ENCODE data around the gene PHF19.

The PHF19 gene

GRCh38 chr9:120853198-120853597 lies 23.8 kb downstream of the PHF19 start:
- DNase-seq (ENCODE audit: low spot score), result no peak

GRCh38 chr9:120852240-120853010 lies 24.6 kb downstream of the PHF19 start:
- no peak for DNase-seq (ENCODE audit: low spot score)

- DNase-seq (ENCODE audit: low spot score), result no peak
Measured at GRCh38 chr9:120851449-120851848, 25.5 kb downstream of the PHF19 start.

- no peak for DNase-seq (ENCODE audit: low spot score)
Measured at GRCh38 chr9:120850315-120850714, 26.7 kb downstream of the PHF19 start.

- DNase-seq (ENCODE audit: low spot score), result no peak
Measured at GRCh38 chr9:120846906-120847305, 30.1 kb downstream of the PHF19 start.

- DNase-seq (ENCODE audit: low spot score), result no peak
Measured at GRCh38 chr9:120846251-120846889, 30.6 kb downstream of the PHF19 start.

- DNase-seq (ENCODE audit: low spot score), result no peak
Measured at GRCh38 chr9:120845255-120845654, 31.7 kb downstream of the PHF19 start.

- peak; percentile 86 for DNase-seq (ENCODE audit: low spot score)
Measured at GRCh38 chr9:120842685-120843485, 34.1 kb downstream of the PHF19 start, which contains the start of gene PSMD5. TSS of gene PSMD5 (minus strand) at chr9:120842922. CDS start at chr9:120842909, 13 bp downstream.

GRCh38 chr9:120841930-120842684 lies 34.9 kb downstream of the PHF19 start:
- DNase-seq (ENCODE audit: low spot score), result peak; percentile 3

GRCh38 chr9:120839146-120839545 lies 37.8 kb downstream of the PHF19 start:
- DNase-seq (ENCODE audit: low spot score), result no peak

- DNase-seq (ENCODE audit: low spot score), result no peak
Measured at GRCh38 chr9:120837921-120838320, 39.1 kb downstream of the PHF19 start.

- no peak for DNase-seq (ENCODE audit: low spot score)
Measured at GRCh38 chr9:120833325-120833724, 43.7 kb downstream of the PHF19 start.

GRCh38 chr9:120832807-120833206 lies 44.2 kb downstream of the PHF19 start:
- no peak for DNase-seq (ENCODE audit: low spot score)

- DNase-seq (ENCODE audit: low spot score), result no peak
Measured at GRCh38 chr9:120830865-120831264, 46.1 kb downstream of the PHF19 start.

- DNase-seq (ENCODE audit: low spot score), result no peak
Measured at GRCh38 chr9:120830151-120830550, 46.8 kb downstream of the PHF19 start.

GRCh38 chr9:120829650-120830049 lies 47.3 kb downstream of the PHF19 start:
- DNase-seq (ENCODE audit: low spot score), result no peak

GRCh38 chr9:120820095-120820494 lies 56.9 kb downstream of the PHF19 start:
- no peak for DNase-seq (ENCODE audit: low spot score)

GRCh38 chr9:120818595-120818994 lies 58.4 kb downstream of the PHF19 start:
- no peak for DNase-seq (ENCODE audit: low spot score)

GRCh38 chr9:120815075-120815474 lies 61.9 kb downstream of the PHF19 start:
- no peak for DNase-seq (ENCODE audit: low spot score)

- DNase-seq (ENCODE audit: low spot score), result no peak
Measured at GRCh38 chr9:120808931-120809330, 68.1 kb downstream of the PHF19 start.

- no peak for DNase-seq (ENCODE audit: low spot score)
Measured at GRCh38 chr9:120807607-120808379, 69.2 kb downstream of the PHF19 start.

Data from globus pallidus (tissue), 1 donor.